ENCODE results near the gene AGXT. TPM values are rescaled to one million over a fixed set of nuclear protein-coding genes. Genes with fewer than 3 reads are reported as not detected.

AGXT gene
- total and polyA plus RNA-seq, 4 donors = 254 to 1,572 (median 1,428) TPM

GRCh38 chr2:240876475-240877251 is 8.0 kb downstream of the AGXT start (continued):
- TF ChIP-seq REST (IDR thresholded peaks at IDR 0.05) = peak; percentile 68
- peak in 1 of 2 donors; percentile 29 for TF ChIP-seq JUND (IDR thresholded peaks at IDR 0.05)
- peak; percentile 75 to 89 for TF ChIP-seq RXRA (IDR thresholded peaks at IDR 0.05)
- TF ChIP-seq FOXA2 (IDR thresholded peaks at IDR 0.05) = no peak
- TF ChIP-seq TAF1 (conservative IDR thresholded peaks at IDR 0.05) = no peak

DNA sequence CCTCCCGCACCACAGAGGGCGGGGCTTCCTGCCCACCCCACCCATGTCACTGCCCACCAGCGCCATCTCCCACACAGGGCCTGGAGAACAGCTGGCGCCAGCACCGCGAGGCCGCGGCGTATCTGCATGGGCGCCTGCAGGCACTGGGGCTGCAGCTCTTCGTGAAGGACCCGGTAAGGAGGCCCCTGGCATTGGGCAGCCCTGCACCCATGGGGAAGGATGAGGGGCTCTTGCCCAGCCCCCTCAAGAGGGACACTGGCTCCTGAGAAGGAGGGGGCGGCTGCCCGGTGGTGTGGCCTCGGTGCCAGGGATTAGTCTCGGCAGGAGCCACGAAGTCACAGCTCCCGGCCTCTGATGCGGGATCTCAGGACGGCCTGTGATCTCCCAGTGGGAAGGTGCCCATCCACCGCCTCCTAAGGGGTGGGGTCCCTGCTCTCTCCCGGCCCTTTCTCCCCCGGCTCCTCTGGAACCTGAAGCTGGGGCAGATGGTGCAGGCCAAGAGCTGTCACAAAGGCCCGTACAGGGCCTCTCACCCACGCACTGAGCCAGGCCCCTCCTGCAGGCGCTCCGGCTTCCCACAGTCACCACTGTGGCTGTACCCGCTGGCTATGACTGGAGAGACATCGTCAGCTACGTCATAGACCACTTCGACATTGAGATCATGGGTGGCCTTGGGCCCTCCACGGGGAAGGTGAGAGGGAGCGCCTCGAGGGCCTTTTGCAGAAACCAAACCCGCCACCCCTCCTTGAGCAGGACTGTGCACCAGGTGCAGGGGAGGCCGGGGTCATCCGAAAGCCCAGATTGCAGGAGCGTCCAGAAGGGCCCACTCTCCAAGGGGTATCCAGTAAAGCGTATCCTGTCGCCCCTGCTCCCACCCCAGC is 9.1 kb downstream of the AGXT start:
- H3K4me3 ChIP-seq (ENCODE audit: low read depth in 1 of 3, low read length in 3 of 3) = no peak overlapping the region
- no peaks in the 10 kb centered on the region for H3K27me3 ChIP-seq (ENCODE audit: control insufficient read depth in 4 of 4, insufficient read depth in 4 of 4, low read length in 3 of 4)
- whole genome bisulfite sequencing = 81% methylated on average over 40 of the region's 40 CpGs
- peak overlapping the region in 1 of 2 donors; percentile 47 for H3K27ac ChIP-seq (ENCODE audit: low read depth in 1 of 2, low read length in 2 of 2)
- H3K9me3 ChIP-seq (ENCODE audit: control insufficient read depth in 4 of 4, low read length in 3 of 4) = no peaks in the 10 kb centered on the region
- no peak for DNase-seq (ENCODE audit: low spot score)
- no peak overlapping the region for H3K9ac ChIP-seq (ENCODE audit: low read depth in 1 of 2, low read length in 2 of 2)
- peaks cover 2 to 19% (median 4%) of the 10 kb centered on the region in 4 donors for H3K36me3 ChIP-seq (ENCODE audit: control insufficient read depth in 4 of 4, insufficient read depth in 3 of 4, low read depth in 1 of 4, low read length in 3 of 4)
- H3K4me1 ChIP-seq (ENCODE audit: control insufficient read depth in 4 of 4, insufficient read depth in 4 of 4, low read length in 3 of 4) = peaks cover 20 to 73% (median 57%) of the 10 kb centered on the region in 4 donors
- TF ChIP-seq EGR1 (IDR thresholded peaks at IDR 0.05; ENCODE audit: low read depth in 2 of 2) = no peak
- TF ChIP-seq YY1 (IDR thresholded peaks at IDR 0.05) = no peak
- no peak for TF ChIP-seq RAD21 (IDR thresholded peaks at IDR 0.05)
- no peak for TF ChIP-seq JUND (IDR thresholded peaks at IDR 0.05)
- no peak for TF ChIP-seq ATF3 (IDR thresholded peaks at IDR 0.05)
- no peak for TF ChIP-seq NR2F2 (IDR thresholded peaks at IDR 0.05)
- TF ChIP-seq REST (IDR thresholded peaks at IDR 0.05) = no peak
- TF ChIP-seq GABPA (IDR thresholded peaks at IDR 0.05 in 1 of 2, conservative IDR thresholded peaks at IDR 0.05 in 1 of 2) = no peak
